HEK293T (cell line): ENCODE measurements around the gene CUBN.

ENCODE experiments used
- CTBP1 ChIP-seq: fragments of 450-650 bp; IDR thresholded peaks from 2 replicates; pipeline ENCODE4 v1.6.1; 2016; ENCODE audit warnings: borderline replicate concordance
- FOXK2 ChIP-seq: fragments of 450-650 bp; IDR thresholded peaks from 2 replicates; pipeline ENCODE4 v1.6.1; 2016; ENCODE audit warnings: mild to moderate bottlenecking
- FOXM1 ChIP-seq: fragments of 450-650 bp; IDR thresholded peaks from 2 replicates; pipeline ENCODE4 v1.6.1; 2017; ENCODE audit warnings: mild to moderate bottlenecking, borderline replicate concordance
- L3MBTL2 ChIP-seq: fragments of 450-650 bp; conservative IDR thresholded peaks from 2 replicates; pipeline ENCODE4 v1.6.1; 2016; ENCODE audit warnings: mild to moderate bottlenecking
- SP1 ChIP-seq: fragments of 450-650 bp; IDR thresholded peaks from 2 replicates; pipeline ENCODE4 v1.6.1; 2017
- SUZ12 ChIP-seq: fragments of 450-650 bp; IDR thresholded peaks from 2 replicates; pipeline ENCODE4 v1.6.1; 2016; ENCODE audit warnings: mild to moderate bottlenecking
- TARDBP ChIP-seq: fragments of 450-650 bp; IDR thresholded peaks from 2 replicates; pipeline ENCODE4 v1.6.1; 2016
- ZNF384 ChIP-seq: fragments of 450-650 bp; IDR thresholded peaks from 2 replicates; pipeline ENCODE4 v1.6.1; 2016
- TF ChIP-seq, protein P1 (sequence below): fragments of 450-650 bp; IDR thresholded peaks from 2 replicates; pipeline ENCODE4 v1.6.1; 2016

DNA sequence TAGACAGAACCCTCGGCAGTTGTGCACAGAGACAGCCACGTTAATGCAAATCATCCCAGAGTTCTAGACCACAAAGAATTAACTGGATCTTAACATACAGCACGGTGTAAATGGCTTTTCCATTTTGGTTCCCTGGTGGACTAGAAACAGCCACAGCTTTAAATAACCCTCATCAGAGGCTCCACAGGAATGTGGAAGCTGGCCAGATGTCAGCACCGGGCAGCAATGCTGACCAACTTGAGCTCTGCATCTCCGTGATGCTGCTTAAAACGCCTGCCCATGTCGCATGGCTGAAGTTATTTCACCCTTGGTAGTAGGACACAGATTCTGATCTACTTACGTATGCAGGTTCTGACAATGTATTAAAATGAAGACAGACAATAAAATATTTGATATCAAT lies 336.9 kb downstream of the CUBN start:
- TF ChIP-seq L3MBTL2 (no peak), FOXM1 (no peak), ZNF384 (no peak), SUZ12 (no peak), TARDBP (no peak), FOXK2 (no peak), CTBP1 (no peak), SP1 (no peak)
- TF ChIP-seq, protein P1, sequence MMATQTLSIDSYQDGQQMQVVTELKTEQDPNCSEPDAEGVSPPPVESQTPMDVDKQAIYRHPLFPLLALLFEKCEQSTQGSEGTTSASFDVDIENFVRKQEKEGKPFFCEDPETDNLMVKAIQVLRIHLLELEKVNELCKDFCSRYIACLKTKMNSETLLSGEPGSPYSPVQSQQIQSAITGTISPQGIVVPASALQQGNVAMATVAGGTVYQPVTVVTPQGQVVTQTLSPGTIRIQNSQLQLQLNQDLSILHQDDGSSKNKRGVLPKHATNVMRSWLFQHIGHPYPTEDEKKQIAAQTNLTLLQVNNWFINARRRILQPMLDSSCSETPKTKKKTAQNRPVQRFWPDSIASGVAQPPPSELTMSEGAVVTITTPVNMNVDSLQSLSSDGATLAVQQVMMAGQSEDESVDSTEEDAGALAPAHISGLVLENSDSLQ = no peak
